ENCODE results near the gene TMEM219.
A peak's percentile ranks its signal among the peaks of the same experiment; 100 is the strongest.
"Not testable (repeated sequence)": the region's sequence is repeated elsewhere in the genome, so short reads cannot be mapped to it uniquely, and the experiment has no call there.

The TMEM219 gene

GRCh38 chr16:29996766-29997250 is 34.9 kb downstream of the TMEM219 start:
- no peak for DNase-seq

DNA sequence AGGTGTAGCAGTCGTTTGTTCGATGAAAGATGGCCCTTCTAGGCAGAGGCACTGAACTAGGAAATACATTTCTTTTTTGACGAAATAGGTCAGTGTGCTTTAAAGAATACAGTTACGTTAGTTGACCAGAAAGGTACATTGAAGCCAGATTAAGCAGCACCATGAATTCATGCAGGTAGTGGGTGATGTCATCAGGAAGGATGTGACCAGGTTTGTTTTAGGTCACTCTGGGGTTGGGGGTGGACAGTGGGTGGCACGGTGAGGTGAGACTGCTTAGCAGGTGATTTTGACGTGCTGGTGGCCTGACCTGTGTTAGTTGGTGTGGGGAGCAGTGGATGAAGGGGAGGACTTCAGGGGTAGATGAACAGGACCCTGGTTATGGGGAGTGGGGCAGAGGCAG is 37.7 kb downstream of the TMEM219 start:
- no peak for DNase-seq

DNA sequence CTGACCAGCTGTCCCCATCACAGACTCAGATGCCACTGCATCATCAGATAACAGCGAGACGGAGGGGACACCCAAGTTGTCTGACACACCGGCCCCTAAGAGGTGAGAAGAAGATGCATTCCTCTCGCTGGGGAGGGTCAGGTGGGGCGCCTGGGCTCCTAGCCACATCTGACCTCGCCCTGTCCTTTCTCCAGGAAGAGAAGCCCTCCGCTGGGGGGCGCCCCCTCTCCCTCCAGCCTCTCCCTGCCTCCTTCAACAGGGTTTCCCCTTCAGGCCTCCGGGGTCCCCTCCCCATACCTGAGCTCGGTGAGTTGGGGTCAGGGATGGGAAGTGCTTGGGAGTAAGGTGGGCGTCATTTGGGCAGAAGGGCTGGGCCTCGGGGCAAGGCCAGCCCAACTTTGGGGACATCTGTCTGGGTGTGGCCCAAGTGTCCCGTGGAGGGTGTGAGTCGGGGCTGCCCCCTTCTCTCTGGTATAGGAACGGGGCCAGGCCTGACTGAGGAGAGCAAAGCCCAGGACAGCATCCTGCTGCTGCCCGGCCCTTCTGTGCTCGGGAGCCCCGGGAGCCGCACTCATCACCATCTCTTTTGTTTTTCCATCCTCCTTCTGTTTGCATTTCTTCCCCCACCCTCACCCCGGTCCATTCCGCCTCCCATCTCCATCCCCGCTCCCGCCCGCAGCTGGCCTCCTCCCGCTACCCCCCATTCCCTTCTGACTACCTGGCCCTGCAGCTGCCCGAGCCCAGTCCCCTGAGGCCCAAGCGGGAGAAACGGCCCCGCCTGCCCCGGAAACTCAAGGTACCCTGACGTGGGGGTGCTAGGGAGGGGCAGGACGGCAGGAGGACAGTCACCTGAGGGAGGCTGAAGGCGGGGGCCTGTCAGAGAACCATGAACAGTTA is 39.1 kb downstream of the TMEM219 start:
- DNase-seq, result no peak

GRCh38 chr16:30002614-30003346 is 40.9 kb downstream of the TMEM219 start:
- no peak for DNase-seq

DNA sequence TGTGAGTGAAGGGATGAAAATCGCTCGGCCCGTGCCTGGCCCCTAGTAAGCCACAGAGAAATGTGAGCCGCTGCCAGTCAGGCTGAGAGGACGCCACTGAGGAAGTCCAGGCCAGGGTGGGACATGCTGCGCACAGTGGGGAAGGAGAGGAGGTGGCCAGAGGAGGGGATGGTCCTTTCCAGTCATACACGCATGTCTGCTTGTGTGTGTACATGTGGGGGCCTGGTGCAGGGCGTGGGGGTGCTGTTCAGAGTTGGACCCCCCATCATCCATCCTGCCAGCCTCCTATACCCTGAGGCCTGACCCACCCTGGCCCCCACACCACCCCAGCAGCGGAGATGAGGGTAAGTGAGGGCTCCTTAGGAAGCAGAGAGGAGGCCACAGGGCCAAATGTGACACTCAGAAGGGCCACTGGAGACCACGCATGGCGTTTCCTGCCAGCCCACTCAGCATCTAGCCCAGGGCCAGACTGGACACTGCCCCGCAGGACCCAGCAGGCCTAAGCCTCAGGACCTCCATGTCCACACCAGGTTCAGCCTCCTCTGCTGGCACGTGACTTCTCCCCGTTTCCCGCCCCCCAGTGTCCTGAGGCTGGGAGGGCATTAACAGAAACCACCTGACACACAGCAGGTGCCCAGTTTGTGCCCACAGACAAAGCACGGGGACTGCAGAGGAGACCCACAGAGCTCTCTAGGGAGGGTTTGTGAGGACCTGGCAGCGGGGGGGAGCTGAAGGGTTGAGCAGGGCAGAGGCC is 42.0 kb downstream of the TMEM219 start:
- no peak for DNase-seq

- DNase-seq, result no peak
These were observed 42.5 kb downstream of the TMEM219 start for GRCh38 chr16:30004424-30004776.

- no peak for DNase-seq
These were observed 42.9 kb downstream of the TMEM219 start for GRCh38 chr16:30004811-30005242.

DNA sequence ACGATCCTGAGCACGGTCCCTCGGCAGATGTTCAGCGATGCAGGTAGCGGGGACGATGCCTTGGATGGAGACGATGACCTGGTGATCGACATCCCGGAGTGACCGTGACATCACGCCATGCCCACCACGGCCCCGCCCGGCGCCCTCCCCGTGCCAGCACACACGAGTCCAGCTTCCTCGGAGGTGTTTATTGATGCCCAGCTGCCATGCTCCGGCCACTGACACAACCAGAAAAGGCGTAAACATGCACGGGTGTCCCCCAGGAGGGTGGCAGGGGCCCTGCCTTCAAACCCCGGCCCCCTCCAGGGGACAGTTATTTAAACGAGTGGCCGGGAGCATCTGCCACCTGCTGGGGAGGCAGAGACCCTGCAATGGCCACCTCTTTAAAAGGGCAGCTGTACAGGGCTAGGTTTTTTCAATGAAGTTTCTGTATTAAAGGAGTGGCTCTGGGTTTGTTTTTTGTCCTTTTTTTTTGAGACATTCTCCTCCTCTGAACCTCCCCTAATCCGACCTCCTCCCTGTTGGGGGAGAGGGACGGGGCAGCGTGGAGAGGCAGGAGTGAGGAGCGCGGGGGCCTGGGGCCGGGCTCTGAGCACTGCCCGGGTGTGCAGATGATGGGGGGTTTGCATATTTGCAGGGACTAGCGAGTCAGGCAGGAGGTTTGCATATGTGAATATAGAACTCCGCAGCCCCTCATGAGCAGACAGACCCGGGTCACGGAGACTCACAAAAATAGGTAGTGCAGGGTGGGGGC is 43.6 kb downstream of the TMEM219 start:
- peak; percentile 6 for DNase-seq

GRCh38 chr16:30006095-30006473 is 44.2 kb downstream of the TMEM219 start:
- DNase-seq, result no peak

DNA sequence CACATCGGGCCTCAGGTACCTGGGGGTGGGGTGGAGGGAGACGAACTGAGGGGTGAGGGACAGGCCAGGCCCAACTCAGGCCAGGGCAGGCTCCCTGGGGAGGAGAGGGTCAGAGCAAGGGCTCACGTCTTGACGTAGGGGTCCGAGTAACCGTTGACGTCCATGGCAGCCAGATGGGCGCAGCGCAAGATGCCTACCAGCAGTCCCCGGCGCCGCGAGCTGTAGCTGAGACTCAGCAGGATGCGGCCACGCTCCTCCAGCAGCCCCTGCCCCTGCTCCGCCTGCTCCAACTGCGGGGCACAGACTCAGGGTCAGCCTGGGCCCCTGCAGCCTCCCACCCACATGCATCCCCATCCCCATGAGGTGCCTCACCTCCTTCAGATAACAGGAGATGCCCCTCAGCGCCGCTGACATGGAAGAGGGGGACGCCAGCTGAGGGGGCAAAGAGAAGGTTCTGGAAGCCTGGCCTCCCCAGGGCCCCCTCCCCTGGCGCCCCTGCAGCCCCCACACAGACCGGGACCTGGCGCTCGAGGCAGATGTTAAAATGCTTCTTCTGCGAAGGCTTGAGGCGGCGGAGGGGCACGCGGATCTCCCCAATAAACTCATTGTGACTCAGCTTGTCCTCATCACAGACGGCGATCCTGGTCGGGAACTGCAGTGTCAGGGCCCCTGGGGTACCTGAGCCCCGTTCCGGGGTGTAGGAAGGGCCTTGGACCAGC is 44.9 kb downstream of the TMEM219 start:
- DNase-seq, result no peak

- no peak for DNase-seq
These were observed 45.6 kb downstream of the TMEM219 start for GRCh38 chr16:30007378-30007895.

- DNase-seq, result no peak
These were observed 47.4 kb downstream of the TMEM219 start for GRCh38 chr16:30009085-30009862.

GRCh38 chr16:30009990-30010843 is 48.3 kb downstream of the TMEM219 start:
- no peak for DNase-seq

DNA sequence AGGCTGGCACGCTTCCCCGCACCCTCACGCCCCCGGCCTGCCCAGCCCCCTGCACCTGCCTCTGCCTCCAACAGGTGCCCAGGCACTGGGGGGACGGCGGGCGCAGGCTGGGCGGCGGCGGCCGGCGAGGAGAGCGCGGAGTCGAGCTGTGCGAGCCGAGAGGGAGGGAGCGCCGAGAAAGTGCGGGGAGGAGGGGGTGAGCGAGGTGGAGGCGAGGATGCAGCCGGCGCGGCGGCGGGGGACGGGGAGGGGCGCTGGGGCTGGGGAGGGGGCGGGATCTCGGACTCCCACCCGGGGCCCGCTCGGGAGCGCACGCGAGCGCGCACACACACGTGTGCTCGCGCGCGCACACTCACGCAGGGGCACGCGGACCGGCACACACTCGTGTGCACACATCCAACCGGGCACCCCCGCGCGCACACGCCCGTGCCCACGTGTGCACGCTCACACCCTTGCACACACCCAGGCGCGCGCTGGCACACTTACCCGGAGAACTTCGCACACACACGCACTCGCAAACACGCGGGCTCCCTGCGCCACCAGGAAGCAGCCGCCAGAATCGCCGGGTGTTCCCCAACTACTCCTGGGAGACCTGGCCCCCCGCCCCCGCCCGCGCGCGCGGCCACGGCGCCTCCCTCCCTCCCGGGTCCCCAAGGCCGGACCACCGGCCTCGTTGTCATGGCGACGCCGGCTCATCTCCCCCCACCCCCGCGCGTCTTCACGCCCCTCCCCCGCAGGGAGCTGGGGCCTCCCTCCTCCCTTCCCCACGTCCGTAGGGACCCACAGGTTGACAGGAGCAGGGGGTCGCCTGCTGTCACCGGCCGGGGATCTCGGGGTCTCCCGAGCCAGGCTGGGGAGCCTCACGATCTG is 49.2 kb downstream of the TMEM219 start, which contains the start of gene DOC2A:
DOC2A (minus strand) TSS at position 184 of the 870 bp plus-strand sequence. CDS start 805 bp downstream, outside the sequence.
- no peak for DNase-seq

GRCh38 chr16:30011714-30012504 is 50.0 kb downstream of the TMEM219 start:
- DNase-seq, result no peak

DNA sequence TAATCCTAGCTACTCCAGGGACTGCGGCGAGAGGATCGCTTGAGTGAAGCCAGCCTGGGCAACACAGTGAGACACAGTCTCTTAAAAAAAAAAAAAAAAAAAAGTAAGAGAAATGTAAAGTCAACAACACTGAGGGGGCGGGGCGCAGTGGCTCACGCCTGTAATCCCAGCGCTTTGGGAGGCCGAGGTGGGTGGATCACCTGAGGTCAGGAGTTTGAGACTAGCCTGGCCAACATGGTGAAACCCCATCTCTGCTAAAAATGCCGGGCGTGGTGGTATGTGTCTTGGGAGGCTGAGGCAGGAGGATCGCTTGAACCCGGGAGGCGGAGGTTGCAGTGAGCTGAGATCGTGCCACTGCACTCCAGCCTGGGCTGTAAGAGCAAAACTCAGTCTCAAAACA is 50.7 kb downstream of the TMEM219 start:
- DNase-seq, result not testable (repeated sequence)

DNA sequence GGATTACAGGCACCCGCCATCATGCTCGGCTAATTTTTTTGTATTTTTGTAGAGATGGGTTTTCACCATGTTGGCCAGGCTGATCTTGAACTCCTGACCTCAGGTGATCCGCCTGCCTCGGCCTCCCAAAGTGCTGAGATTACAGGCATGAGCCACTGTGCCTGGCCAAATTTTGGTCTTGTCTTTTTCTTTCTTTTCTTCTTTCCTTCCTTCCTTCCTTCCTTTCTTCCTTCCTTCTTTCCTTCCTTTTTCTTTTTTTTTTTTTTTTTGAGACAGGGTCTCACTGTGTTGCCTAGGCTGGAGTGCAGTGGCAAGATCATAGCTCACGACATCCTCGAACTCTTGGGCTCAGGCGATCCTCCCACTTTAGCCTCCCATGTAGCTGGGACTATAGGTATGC is 53.6 kb downstream of the TMEM219 start:
- DNase-seq, result not testable (repeated sequence)

Measured in NCI-H1694 (cell line).